ENCODE results near the gene NRG2. TPM values are rescaled to one million over a fixed set of nuclear protein-coding genes. Genes with fewer than 3 reads are reported as not detected.

NRG2 gene
- total RNA-seq, 4 donors from 2014 or later: 0.66 to 4.9 (median 2.5) TPM

DNA sequence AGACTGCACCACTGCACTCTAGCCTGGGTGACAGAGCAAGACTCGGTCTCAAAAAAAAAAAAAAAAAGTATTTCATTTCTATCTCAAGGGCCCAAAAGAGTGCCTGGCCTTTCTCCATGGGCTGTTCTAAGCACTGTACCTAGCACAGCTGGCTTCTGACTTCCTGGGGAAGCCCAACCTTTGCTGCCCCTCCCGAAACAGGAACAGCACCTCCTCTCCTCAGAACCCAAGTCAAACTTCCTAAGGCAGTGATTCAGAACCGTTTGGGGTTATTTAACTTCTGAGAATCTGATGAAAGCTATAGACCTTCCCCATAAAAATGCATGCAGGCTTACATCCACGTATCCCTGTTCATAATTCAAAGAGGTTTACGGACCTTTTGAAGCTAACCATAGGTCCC is 57.8 kb downstream of the NRG2 start:
- intact Hi-C loops (cut with DNase I): no loop called here
- TF ChIP-seq CTCF (IDR thresholded peaks at IDR 0.05) (no peak), POLR2A (IDR thresholded peaks at IDR 0.05) (no peak)
- peaks cover 0 to 6% (median 0%) of the 10 kb centered on the region in 3 donors for H3K4me1 ChIP-seq
- H3K27ac ChIP-seq: no peak overlapping the region
- DNase-seq: no peak
- no peak overlapping the region for H3K4me3 ChIP-seq
- 37 to 49% methylated on average over 5 of the region's 5 CpGs for WGBS, 2 donors
- H3K27me3 ChIP-seq: peaks cover 0 to 26% (median 0%) of the 10 kb centered on the region in 4 donors
- H3K36me3 ChIP-seq: no peaks in the 10 kb centered on the region
- no peaks in the 10 kb centered on the region for H3K9me3 ChIP-seq

DNA sequence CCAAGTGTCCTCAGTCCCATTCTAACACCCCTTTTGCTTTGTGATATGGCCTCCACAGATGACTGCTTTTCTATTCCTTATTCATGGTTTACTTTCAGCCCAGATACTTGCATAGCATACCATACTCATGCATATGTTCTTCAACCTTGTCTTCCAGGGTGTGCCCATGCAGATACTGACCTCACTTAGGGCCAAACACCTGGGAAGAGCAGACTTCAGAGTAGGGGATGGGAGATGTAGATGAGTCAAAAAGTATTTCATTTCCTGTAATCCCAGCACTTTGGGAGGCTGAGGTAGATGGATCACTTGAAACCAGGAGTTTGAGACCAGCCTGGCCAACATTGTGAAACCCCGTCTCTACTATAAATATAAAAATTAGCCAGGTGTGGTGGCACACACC is 58.3 kb downstream of the NRG2 start:
- WGBS, 2 donors: 88 to 100% methylated on average over 1 of the region's 1 CpG
- no peak overlapping the region for H3K27ac ChIP-seq
- H3K27me3 ChIP-seq: peaks cover 0 to 29% (median 0%) of the 10 kb centered on the region in 4 donors
- TF ChIP-seq POLR2A (IDR thresholded peaks at IDR 0.05): no peak
- TF ChIP-seq CTCF (IDR thresholded peaks at IDR 0.05): no peak
- DNase-seq: no peak
- no peak overlapping the region for H3K4me3 ChIP-seq
- H3K9me3 ChIP-seq: no peaks in the 10 kb centered on the region
- intact Hi-C loops (cut with DNase I): no loop called here
- H3K36me3 ChIP-seq: no peaks in the 10 kb centered on the region
- peaks cover 0 to 6% (median 0%) of the 10 kb centered on the region in 3 donors for H3K4me1 ChIP-seq

DNA sequence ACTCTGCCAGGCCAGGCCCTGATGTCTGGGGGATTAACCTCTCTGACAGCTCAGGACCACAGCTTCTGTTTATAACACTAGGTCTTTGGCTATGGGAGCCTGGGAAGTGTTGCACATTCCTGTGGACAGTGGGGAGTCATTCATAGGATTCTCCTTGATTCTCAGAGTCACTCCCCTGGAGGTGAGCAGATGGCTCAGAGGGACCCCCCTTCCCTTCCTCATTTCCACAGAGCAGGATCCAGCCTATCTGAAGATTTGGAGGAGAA is 60.2 kb downstream of the NRG2 start:
- H3K36me3 ChIP-seq: no peaks in the 10 kb centered on the region
- H3K4me3 ChIP-seq: no peak overlapping the region
- peaks cover 0 to 6% (median 0%) of the 10 kb centered on the region in 3 donors for H3K4me1 ChIP-seq
- intact Hi-C loops (cut with DNase I): no loop called here
- H3K27ac ChIP-seq: no peak overlapping the region
- no peaks in the 10 kb centered on the region for H3K9me3 ChIP-seq
- peaks cover 0 to 29% (median 0%) of the 10 kb centered on the region in 4 donors for H3K27me3 ChIP-seq
- TF ChIP-seq CTCF (IDR thresholded peaks at IDR 0.05) (no peak), POLR2A (IDR thresholded peaks at IDR 0.05) (no peak)
- no peak for DNase-seq

DNA sequence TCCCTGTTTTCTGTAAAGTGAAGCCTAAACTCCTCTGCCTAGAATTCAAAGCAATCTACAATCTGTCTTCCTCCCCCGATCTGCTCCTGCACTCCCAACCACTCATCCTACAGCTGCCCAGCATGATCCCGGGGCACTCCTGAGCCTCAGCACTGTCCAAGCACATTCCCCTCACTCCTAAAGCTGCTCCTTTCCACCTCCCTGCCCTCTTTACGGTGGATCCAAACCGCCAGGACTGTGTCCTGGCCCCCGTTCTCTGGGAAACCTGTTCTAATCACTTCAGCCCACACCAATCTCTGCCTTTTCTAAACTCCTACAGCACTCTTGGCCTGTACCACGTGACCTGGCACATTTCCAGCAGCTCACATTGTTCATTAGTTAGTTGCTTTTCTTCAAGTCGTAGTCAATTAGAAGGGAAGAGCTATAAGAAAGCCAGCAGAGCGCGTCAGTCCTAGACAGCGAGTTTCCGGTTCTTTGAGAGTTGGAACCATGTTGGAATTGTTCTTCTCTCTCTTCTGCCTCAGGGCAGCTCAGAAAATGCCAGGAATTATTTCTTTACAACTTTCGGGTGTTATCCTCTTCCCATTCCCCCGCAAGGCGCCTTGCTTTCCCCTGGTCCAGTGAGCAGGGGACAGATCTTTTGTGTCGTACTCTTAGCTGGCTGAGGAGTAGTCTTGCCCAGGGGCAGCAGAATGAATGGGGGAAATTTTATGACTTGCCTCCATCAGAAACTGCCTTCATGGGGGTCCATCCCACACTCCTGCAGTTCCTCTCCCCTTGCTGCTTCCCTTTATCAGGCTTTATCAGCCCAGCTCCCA is 60.7 kb downstream of the NRG2 start:
- peaks cover 0 to 6% (median 0%) of the 10 kb centered on the region in 3 donors for H3K4me1 ChIP-seq
- H3K27ac ChIP-seq: no peak overlapping the region
- intact Hi-C loops (cut with DNase I): no loop called here
- DNase-seq: no peak
- H3K36me3 ChIP-seq: no peaks in the 10 kb centered on the region
- no peak for TF ChIP-seq POLR2A (IDR thresholded peaks at IDR 0.05)
- no peak for TF ChIP-seq CTCF (IDR thresholded peaks at IDR 0.05)
- H3K9me3 ChIP-seq: no peaks in the 10 kb centered on the region
- 59 to 61% methylated on average over 14 to 15 of the region's 15 CpGs for WGBS, 2 donors
- H3K4me3 ChIP-seq: no peak overlapping the region
- H3K27me3 ChIP-seq: peaks cover 0 to 29% (median 0%) of the 10 kb centered on the region in 4 donors

GRCh38 chr5:139980765-139981164 is 62.3 kb downstream of the NRG2 start:
- Histone ChIP-seq H3K9me3 (no peaks in the 10 kb centered on the region), H3K4me1 (peaks cover 0 to 3% (median 0%) of the 10 kb centered on the region in 3 donors), H3K27me3 (peaks cover 0 to 29% (median 0%) of the 10 kb centered on the region in 4 donors), H3K4me3 (no peak overlapping the region), H3K36me3 (no peaks in the 10 kb centered on the region), H3K27ac (no peak overlapping the region)
- no peak for DNase-seq
- TF ChIP-seq POLR2A (IDR thresholded peaks at IDR 0.05) (no peak), CTCF (IDR thresholded peaks at IDR 0.05) (no peak)
- intact Hi-C loops (cut with DNase I): no loop called here
- WGBS, 2 donors: 100% methylated on average over 1 of the region's 3 CpGs; no CpG with 5 or more reads in 1 of the 2 donors

Measured in esophagus squamous epithelium (tissue), 5 donors.